AG04449 (cell line): Measurements from ENCODE around the gene PDXK.
A peak's percentile ranks its signal among the peaks of the same experiment; 100 is the strongest.

ENCODE experiments used
- CTCF ChIA-PET: fragments of 350-600 bp; formaldehyde crosslinking; extraction: SDS; loops from one replicate; lab custom pipeline; 2021; ENCODE audit warnings: antibody characterized with exemption; lab: Yijun Ruan, JAX
- POLR2A ChIA-PET: fragments of 400-600, 350-600 bp; formaldehyde crosslinking; extraction: SDS; loops from one replicate; lab custom pipeline; 2020; ENCODE audit warnings: antibody characterized with exemption, inconsistent platforms; lab: Yijun Ruan, JAX
- DNase-seq: peaks from one replicate; pipeline ENCODE4 v3.0.0-alpha.2; 2010; ENCODE audit warnings: low read depth, low spot score
- H3K4me3 ChIP-seq: 2 replicates; pipeline ENCODE4 v1.5.1; 2011; ENCODE audit warnings: low read depth, mild to moderate bottlenecking, control low read depth, low read length
- TF ChIP-seq, protein P1 (sequence below): IDR thresholded peaks from one replicate; pipeline ENCODE4 v1.5.1; 2011; ENCODE audit warnings: mild to moderate bottlenecking, moderate library complexity, low read length, control low read depth, inconsistent platforms; ENCODE audit not compliant: insufficient read depth; ENCODE audit errors: missing control alignments

The PDXK gene

GRCh38 chr21:43728467-43729390 lies 9.8 kb downstream of the PDXK start:
- peak; percentile 93 for DNase-seq
- TF ChIP-seq, protein P1, sequence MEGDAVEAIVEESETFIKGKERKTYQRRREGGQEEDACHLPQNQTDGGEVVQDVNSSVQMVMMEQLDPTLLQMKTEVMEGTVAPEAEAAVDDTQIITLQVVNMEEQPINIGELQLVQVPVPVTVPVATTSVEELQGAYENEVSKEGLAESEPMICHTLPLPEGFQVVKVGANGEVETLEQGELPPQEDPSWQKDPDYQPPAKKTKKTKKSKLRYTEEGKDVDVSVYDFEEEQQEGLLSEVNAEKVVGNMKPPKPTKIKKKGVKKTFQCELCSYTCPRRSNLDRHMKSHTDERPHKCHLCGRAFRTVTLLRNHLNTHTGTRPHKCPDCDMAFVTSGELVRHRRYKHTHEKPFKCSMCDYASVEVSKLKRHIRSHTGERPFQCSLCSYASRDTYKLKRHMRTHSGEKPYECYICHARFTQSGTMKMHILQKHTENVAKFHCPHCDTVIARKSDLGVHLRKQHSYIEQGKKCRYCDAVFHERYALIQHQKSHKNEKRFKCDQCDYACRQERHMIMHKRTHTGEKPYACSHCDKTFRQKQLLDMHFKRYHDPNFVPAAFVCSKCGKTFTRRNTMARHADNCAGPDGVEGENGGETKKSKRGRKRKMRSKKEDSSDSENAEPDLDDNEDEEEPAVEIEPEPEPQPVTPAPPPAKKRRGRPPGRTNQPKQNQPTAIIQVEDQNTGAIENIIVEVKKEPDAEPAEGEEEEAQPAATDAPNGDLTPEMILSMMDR = peak; percentile 8
- peak overlapping the region; percentile 61 for H3K4me3 ChIP-seq
- ChIA-PET POLR2A (interaction anchor here (1.0 to 2.3 kb wide), 4 partner anchors 9 to 69 kb away, joined by 3 to 15 read pairs (median 6); partner anchors contain the start of genes HSF2BP, PDXK and RRP1B), CTCF (interaction anchor here (0.6 to 2.4 kb wide), 7 partner anchors 8 to 129 kb away, joined by 3 to 10 read pairs (median 4); partner anchors contain the start of gene PDXK)

DNA sequence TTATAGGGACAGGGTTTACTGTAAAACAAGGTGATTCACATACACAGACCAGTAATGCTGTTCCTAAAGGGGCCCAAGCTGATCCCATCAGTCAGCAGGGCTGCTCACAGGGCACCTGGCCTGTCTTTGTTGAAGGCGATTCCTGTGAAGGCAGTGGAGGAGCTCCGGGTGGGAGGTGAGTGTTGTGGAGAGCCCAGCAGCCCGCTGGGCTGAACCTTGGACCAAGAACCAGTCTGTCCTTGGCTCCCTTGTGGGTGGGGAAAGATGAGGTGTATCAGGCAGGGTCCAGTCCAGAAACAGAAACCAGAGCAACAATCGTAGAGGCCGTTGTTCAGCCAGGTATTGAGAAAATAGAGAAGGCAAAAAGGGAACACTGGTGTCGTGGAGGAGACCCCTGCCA lies 12.5 kb downstream of the PDXK start:
- CTCF ChIA-PET = no interaction called here
- no peak for DNase-seq
- POLR2A ChIA-PET = no interaction called here
- no peak overlapping the region for H3K4me3 ChIP-seq
- TF ChIP-seq, protein P1 = no peak

- TF ChIP-seq, protein P1 = no peak
- no peak overlapping the region for H3K4me3 ChIP-seq
- ChIA-PET CTCF (interaction anchor here (1.2 kb wide), 1 partner anchor 10 kb away, joined by 3 read pairs; no protein-coding TSS in a partner anchor), POLR2A (no interaction called here)
- no peak for DNase-seq
Observed at GRCh38 chr21:43731891-43732711, 13.2 kb downstream of the PDXK start.

DNA sequence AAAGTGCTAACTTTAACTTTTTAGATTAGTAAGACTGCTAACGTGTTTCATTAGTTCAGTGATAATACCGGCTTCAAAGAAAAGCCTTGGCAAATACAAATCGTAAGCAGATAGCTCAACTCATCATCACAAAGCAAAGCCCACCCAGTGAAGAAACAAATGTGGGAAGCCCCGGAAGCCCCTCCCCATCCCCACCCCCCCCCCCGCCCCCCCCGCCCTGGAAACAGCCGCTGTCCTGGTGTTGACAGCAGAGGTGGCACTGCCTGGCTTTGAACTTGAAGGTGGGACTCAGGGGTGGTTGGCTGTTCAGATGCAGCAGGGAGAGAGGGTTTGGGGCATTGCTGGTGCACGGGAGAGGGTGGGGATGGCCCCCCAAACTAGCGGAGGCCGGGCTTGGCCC lies 14.1 kb downstream of the PDXK start:
- TF ChIP-seq, protein P1 = no peak
- CTCF ChIA-PET = interaction anchor here (1.2 kb wide), 1 partner anchor 11 kb away, joined by 3 read pairs; no protein-coding TSS in a partner anchor
- POLR2A ChIA-PET = no interaction called here
- no peak overlapping the region for H3K4me3 ChIP-seq
- DNase-seq = no peak

GRCh38 chr21:43733529-43734071 lies 14.7 kb downstream of the PDXK start:
- DNase-seq = no peak
- POLR2A ChIA-PET = no interaction called here
- CTCF ChIA-PET = interaction anchor here (0.8 kb wide), 1 partner anchor 59 kb away, joined by 3 read pairs; no protein-coding TSS in a partner anchor
- TF ChIP-seq, protein P1 = no peak
- H3K4me3 ChIP-seq = no peak overlapping the region
